K562 (cell line): ENCODE data around the gene GFI1B. TPM values are rescaled to one million over a fixed set of nuclear protein-coding genes. Genes with fewer than 3 reads are reported as not detected.

ENCODE experiments used
- BRD9 ChIP-seq: fragments of 450-650 bp; IDR thresholded peaks from 2 replicates; pipeline ENCODE4 v1.6.1; 2018; ENCODE audit warnings: low read depth; ENCODE audit not compliant: partially characterized antibody
- CBX1 ChIP-seq: sonication (generic); IDR thresholded peaks from 2 replicates; pipeline ENCODE4 v1.6.1; 2016; ENCODE audit warnings: antibody characterized with exemption, low read depth, mild to moderate bottlenecking
- MYBL2 ChIP-seq, 2 experiments: fragments of 450-650 bp in 1 of 2; sonication (generic) in 1 of 2; formaldehyde crosslinking in 1 of 2; IDR thresholded peaks; 2 replicates each; pipeline versions ENCODE4 v1.6.1 to v1.8.1; 2017 to 2022; ENCODE audit warnings: borderline replicate concordance in 1 of 2, inconsistent platforms in 1 of 2, low read depth in 1 of 2, mild to moderate bottlenecking in 1 of 2, missing genetic modification reagents in 1 of 2, moderate library complexity in 1 of 2
- RERE ChIP-seq: sonication (generic); formaldehyde crosslinking; IDR thresholded peaks from 2 replicates; pipeline ENCODE4 v1.8.0; 2023; ENCODE audit warnings: missing genetic modification reagents, mild to moderate bottlenecking, borderline replicate concordance
- RFX1 ChIP-seq: fragments of 450-650 bp; IDR thresholded peaks from 2 replicates; pipeline ENCODE4 v1.6.1; 2016; ENCODE audit warnings: mild to moderate bottlenecking, moderate library complexity
- RUNX1 ChIP-seq: sonication (generic); IDR thresholded peaks from 2 replicates; pipeline ENCODE4 v1.6.1; 2016; ENCODE audit warnings: antibody characterized with exemption, low read depth
- YY1 ChIP-seq, 3 experiments: IDR thresholded peaks; 2 replicates each; pipeline ENCODE4 v1.6.1; 2011; ENCODE audit warnings: low read length in 2 of 3, mild to moderate bottlenecking in 2 of 3, moderate library complexity in 2 of 3, borderline replicate concordance in 1 of 3, control low read depth in 1 of 3, low read depth in 1 of 3; ENCODE audit not compliant: insufficient read depth in 3 of 3, insufficient replicate concordance in 2 of 3, control insufficient read depth in 1 of 3, insufficient read length in 1 of 3; ENCODE audit errors: extremely low read depth in 1 of 3
- ZBTB8A ChIP-seq: fragments of 450-650 bp; IDR thresholded peaks from 2 replicates; pipeline ENCODE4 v1.6.1; 2018; ENCODE audit warnings: mild to moderate bottlenecking, moderate library complexity; ENCODE audit not compliant: partially characterized antibody
- ZNF232 ChIP-seq: sonication (generic); formaldehyde crosslinking; IDR thresholded peaks from 2 replicates; pipeline ENCODE4 v1.8.0; 2022; ENCODE audit warnings: mild to moderate bottlenecking, missing genetic modification reagents
- ZNF282 ChIP-seq: sonication (generic); formaldehyde crosslinking; IDR thresholded peaks from 2 replicates; pipeline ENCODE4 v1.8.1; 2023; ENCODE audit warnings: missing genetic modification reagents
- ZNF707 ChIP-seq: fragments of 250-450 bp; sonication (Bioruptor Pico); conservative IDR thresholded peaks from 2 replicates; pipeline ENCODE4 v1.8.0; 2022; ENCODE audit warnings: inconsistent platforms, mild to moderate bottlenecking, moderate library complexity
- polyA plus RNA-seq, 8 experiments: library from polyadenylated mRNA; depleted of rRNA in 4 of 8; stranded (reverse) in 5 of 8; unstranded in 3 of 8; fragments of >200 nt; fragmentation: Nextera tagmentation in 2 of 8; fragmentation: Illumina TruSeq in 1 of 8; extraction: Ambion mirVana in 2 of 8; extraction: Trizol in 1 of 8; gene quantifications; 2 replicates each; pipeline versions ENCODE4 v1.2.1 to v1.2.3, GENCODE V29; 2011 to 2014; ENCODE audit warnings: inconsistent platforms in 1 of 8, missing spikeins in 1 of 8
- total RNA-seq, 7 experiments: library from RNA; depleted of rRNA in 6 of 7; stranded (reverse); fragments of >200 nt in 6 of 7; fragmentation: Illumina TruSeq in 2 of 7; extraction: Trizol in 2 of 7; gene quantifications; 2 replicates each; pipeline versions ENCODE4 v1.2.1 to v1.2.3, GENCODE V29; 2011 to 2021; ENCODE audit warnings: low replicate concordance in 1 of 7
- TF ChIP-seq, protein P1 (sequence below), 2 experiments: fragments of 450-650 bp; IDR thresholded peaks; 2 replicates each; pipeline ENCODE4 v1.6.1; 2016; ENCODE audit warnings: mild to moderate bottlenecking in 2 of 2, borderline replicate concordance in 1 of 2, low read depth in 1 of 2, moderate library complexity in 1 of 2

GFI1B gene
- total and polyA plus RNA-seq, 9 of the 15 experiments (the other 6 are each of a cell fraction or from before 2014, with no cell fraction given) = 8.0 to 75.7 (median 34.5) TPM

GRCh38 chr9:132998831-132999635 is 20.5 kb downstream of the GFI1B start (continued):
- TF ChIP-seq, protein P1, sequence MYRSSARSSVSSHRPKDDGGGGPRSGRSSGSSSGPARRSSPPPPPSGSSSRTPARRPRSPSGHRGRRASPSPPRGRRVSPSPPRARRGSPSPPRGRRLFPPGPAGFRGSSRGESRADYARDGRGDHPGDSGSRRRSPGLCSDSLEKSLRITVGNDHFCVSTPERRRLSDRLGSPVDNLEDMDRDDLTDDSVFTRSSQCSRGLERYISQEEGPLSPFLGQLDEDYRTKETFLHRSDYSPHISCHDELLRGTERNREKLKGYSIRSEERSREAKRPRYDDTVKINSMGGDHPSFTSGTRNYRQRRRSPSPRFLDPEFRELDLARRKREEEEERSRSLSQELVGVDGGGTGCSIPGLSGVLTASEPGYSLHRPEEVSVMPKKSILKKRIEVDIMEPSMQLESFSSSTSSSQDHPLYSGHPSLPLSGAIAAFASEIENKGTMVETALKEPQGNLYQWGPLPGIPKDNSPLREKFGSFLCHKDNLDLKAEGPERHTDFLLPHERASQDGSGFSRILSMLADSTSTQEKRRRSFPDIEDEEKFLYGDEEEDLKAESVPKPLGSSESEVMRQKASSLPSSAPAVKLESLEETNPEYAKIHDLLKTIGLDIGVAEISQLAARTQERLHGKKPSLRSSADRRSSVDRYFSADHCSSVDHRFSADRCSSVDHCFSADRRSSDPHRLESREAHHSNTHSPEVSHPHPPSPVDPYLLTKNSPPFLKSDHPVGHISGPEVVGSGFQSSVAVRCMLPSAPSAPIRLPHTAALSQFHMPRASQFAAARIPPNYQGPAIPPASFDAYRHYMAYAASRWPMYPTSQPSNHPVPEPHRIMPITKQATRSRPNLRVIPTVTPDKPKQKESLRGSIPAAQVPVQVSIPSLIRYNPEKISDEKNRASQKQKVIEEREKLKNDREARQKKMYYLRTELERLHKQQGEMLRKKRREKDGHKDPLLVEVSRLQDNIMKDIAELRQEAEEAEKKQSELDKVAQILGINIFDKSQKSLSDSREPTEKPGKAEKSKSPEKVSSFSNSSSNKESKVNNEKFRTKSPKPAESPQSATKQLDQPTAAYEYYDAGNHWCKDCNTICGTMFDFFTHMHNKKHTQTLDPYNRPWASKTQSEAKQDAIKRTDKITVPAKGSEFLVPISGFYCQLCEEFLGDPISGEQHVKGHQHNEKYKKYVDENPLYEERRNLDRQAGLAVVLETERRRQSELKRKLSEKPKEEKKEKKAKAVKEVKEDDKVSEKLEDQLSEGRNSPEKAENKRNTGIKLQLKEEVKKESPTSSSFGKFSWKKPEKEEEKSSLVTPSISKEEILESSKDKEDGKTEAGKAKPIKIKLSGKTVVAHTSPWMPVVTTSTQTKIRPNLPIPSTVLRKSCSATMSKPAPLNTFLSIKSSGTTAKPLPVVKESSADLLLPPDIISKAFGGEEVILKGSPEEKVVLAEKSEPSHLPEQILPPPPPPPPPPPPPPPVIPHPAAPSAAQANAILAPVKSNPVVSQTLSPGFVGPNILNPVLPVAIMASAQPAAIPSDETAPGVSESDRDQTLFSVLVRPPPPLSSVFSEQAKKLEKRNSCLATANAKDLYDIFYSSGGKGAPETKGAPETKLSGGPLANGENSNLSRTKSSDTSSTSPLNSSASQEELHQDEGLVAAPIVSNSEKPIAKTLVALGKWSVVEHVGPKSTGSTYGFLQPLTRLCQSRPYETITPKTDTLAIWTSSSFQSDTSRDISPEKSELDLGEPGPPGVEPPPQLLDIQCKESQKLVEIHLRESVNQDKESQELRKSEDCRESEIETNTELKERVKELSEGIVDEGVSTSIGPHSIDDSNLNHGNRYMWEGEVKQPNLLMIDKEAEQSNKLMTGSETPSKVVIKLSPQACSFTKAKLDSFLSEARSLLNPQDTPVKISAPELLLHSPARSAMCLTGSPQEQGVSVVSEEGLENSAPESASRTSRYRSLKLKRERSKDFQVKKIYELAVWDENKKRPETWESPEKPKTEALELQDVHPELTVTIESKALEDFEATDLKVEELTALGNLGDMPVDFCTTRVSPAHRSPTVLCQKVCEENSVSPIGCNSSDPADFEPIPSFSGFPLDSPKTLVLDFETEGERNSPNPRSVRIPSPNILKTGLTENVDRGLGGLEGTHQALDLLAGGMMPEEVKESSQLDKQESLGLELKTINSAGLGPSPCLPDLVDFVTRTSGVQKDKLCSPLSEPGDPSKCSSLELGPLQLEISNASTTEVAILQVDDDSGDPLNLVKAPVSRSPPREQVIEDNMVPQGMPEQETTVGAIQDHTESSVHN (IDR thresholded peaks at IDR 0.05; ENCODE audit: borderline replicate concordance in 1 of 2, low read depth in 1 of 2) = no peak
- TF ChIP-seq ZNF232 (CRISPR knock-in tag) (no peak), ZNF282 (no peak), BRD9 (peak; percentile 63), MYBL2 (IDR thresholded peaks at IDR 0.05; ENCODE audit: low read depth) (no peak), MYBL2 (CRISPR knock-in tag; IDR thresholded peaks at IDR 0.05; ENCODE audit: borderline replicate concordance) (no peak), RFX1 (no peak), RERE (CRISPR knock-in tag) (no peak), CBX1 (no peak), RUNX1 (peak; percentile 80; the same call in 1 of the 2 replicates), ZBTB8A (no peak), ZNF707 (no peak), YY1 (IDR thresholded peaks at IDR 0.05; ENCODE audit: borderline replicate concordance in 1 of 3, control insufficient read depth in 1 of 3, extremely low read depth in 1 of 3, insufficient read depth in 3 of 3, insufficient read length in 1 of 3, insufficient replicate concordance in 2 of 3, low read depth in 1 of 3, low read length in 2 of 3) (no peak)
